A549 (cell line): ENCODE results near the gene JPH2. TPM values are rescaled to one million over a fixed set of nuclear protein-coding genes. Genes with fewer than 3 reads are reported as not detected.
A peak's percentile ranks its signal among the peaks of the same experiment; 100 is the strongest.

Source experiments
- ATAC-seq, 2 experiments: fragments of 200-7000 bp in 1 of 2; fragments of >200 bp in 1 of 2; cut with Nextera tagmentation in 1 of 2; cut with Tn5 transposase in 1 of 2; 3 replicates each; pipeline versions ENCODE4 v1.8.0 to v1.9.1; 2018 to 2020; ENCODE audit warnings: mild to moderate bottlenecking in 1 of 2, moderate library complexity in 1 of 2
- CTCF ChIA-PET: fragments of 300-600 bp; sonication (Branson Sonifier 250); formaldehyde crosslinking; extraction: SDS; loops from one replicate; lab custom pipeline; 2021; ENCODE audit warnings: antibody characterized with exemption, inconsistent platforms; lab: Yijun Ruan, JAX
- POLR2A ChIA-PET: fragments of 350-600 bp; formaldehyde crosslinking; extraction: SDS; loops from one replicate; lab custom pipeline; 2021; ENCODE audit warnings: antibody characterized with exemption, inconsistent platforms; lab: Yijun Ruan, JAX
- DNase-seq, 2 experiments: peaks; one replicate each; pipeline versions ENCODE4 v3.0.0 to v3.0.0-alpha.2; 2011 to 2016; ENCODE audit warnings: low read depth in 1 of 2, low spot score in 1 of 2
- FAIRE-seq: peaks from 2 replicates; lab custom pipeline; 2011; peaks lifted over from hg19 to GRCh38; lab: Jason Lieb, UNC
- H3K27ac ChIP-seq, 2 experiments: fragments of >200 bp; sonication (Bioruptor Twin); formaldehyde crosslinking; 3 replicates each; pipeline ENCODE4 v1.5.1; 2016 to 2017
- H3K4me1 ChIP-seq: fragments of >200 bp; sonication (Bioruptor Twin); formaldehyde crosslinking; 3 replicates; pipeline ENCODE4 v1.6.1; 2016
- H3K4me2 ChIP-seq: fragments of >200 bp; sonication (Bioruptor Twin); formaldehyde crosslinking; 3 replicates; pipeline ENCODE4 v1.6.1; 2016
- H3K4me3 ChIP-seq: fragments of >200 bp; sonication (Bioruptor Twin); formaldehyde crosslinking; 3 replicates; pipeline ENCODE4 v1.5.1; 2016
- H3K9me3 ChIP-seq: fragments of >200 bp; sonication (Bioruptor Twin); formaldehyde crosslinking; 3 replicates; pipeline ENCODE4 v1.6.1; 2016
- BCL3 ChIP-seq: fragments of >200 bp; sonication (Bioruptor Twin); formaldehyde crosslinking; IDR thresholded peaks from 3 replicates; pipeline ENCODE4 v1.6.1; 2016
- CHD2 ChIP-seq: fragments of 150-350 bp; IDR thresholded peaks from 2 replicates; pipeline ENCODE4 v1.6.1; 2014; ENCODE audit warnings: low read length; ENCODE audit not compliant: partially characterized antibody
- CHD4 ChIP-seq: fragments of 200-600 bp; sonication (generic); IDR thresholded peaks from 2 replicates; pipeline ENCODE4 v1.6.1; 2016; ENCODE audit warnings: antibody characterized with exemption, mild to moderate bottlenecking, borderline replicate concordance
- CTCF ChIP-seq: fragments of >200 bp; sonication (Bioruptor Twin); formaldehyde crosslinking; IDR thresholded peaks from 3 replicates; pipeline ENCODE4 v1.5.1; 2016
- EHMT2 ChIP-seq: fragments of 200-600 bp; sonication (generic); IDR thresholded peaks from 2 replicates; pipeline ENCODE4 v1.6.1; 2016; ENCODE audit warnings: antibody characterized with exemption, low read depth, mild to moderate bottlenecking, moderate library complexity
- ELK1 ChIP-seq: fragments of 150-350 bp; IDR thresholded peaks from 2 replicates; pipeline ENCODE4 v1.6.1; 2014; ENCODE audit warnings: low read depth, mild to moderate bottlenecking, low read length
- FOSL2 ChIP-seq, 2 experiments: fragments of 450-650 bp in 1 of 2; fragments of >200 bp in 1 of 2; sonication (Bioruptor Twin) in 1 of 2; formaldehyde crosslinking; IDR thresholded peaks; 2 replicates each; pipeline versions ENCODE4 v1.5.0 to v1.6.1; 2016 to 2020; ENCODE audit warnings: mild to moderate bottlenecking in 1 of 2, moderate library complexity in 1 of 2
- FOXS1 ChIP-seq: fragments of 250-450 bp; sonication (Bioruptor Pico); IDR thresholded peaks from 2 replicates; pipeline ENCODE4 v1.5.0; 2020; ENCODE audit warnings: mild to moderate bottlenecking, moderate library complexity
- GATA3 ChIP-seq: IDR thresholded peaks from 2 replicates; pipeline ENCODE4 v1.6.1; 2012; ENCODE audit warnings: borderline replicate concordance
- HEYL ChIP-seq: fragments of 250-450 bp; sonication (Bioruptor Pico); IDR thresholded peaks from 2 replicates; pipeline ENCODE4 v1.8.0; 2021; ENCODE audit warnings: mild to moderate bottlenecking, moderate library complexity
- KDM5A ChIP-seq: fragments of 200-600 bp; sonication (generic); IDR thresholded peaks from 2 replicates; pipeline ENCODE4 v1.6.1; 2016; ENCODE audit warnings: antibody characterized with exemption, mild to moderate bottlenecking
- NR3C1 ChIP-seq: fragments of >200 bp; sonication (Bioruptor Twin); formaldehyde crosslinking; IDR thresholded peaks from 3 replicates; pipeline ENCODE4 v1.6.1; 2017
- PBX3 ChIP-seq: IDR thresholded peaks from 2 replicates; pipeline ENCODE4 v1.6.1; 2012
- RAD21 ChIP-seq, 2 experiments: fragments of >200 bp in 1 of 2; sonication (Bioruptor Twin) in 1 of 2; formaldehyde crosslinking in 1 of 2; IDR thresholded peaks in 1 of 2; conservative IDR thresholded peaks in 1 of 2; 2 replicates in 1 of 2; 3 replicates in 1 of 2; pipeline ENCODE4 v1.6.1; 2012 to 2018; ENCODE audit warnings: inconsistent platforms in 1 of 2
- RARB ChIP-seq: fragments of 250-450 bp; sonication (Bioruptor Pico); IDR thresholded peaks from 2 replicates; pipeline ENCODE4 v1.8.0; 2021; ENCODE audit warnings: mild to moderate bottlenecking, moderate library complexity
- SMC3 ChIP-seq: fragments of >200 bp; sonication (Bioruptor Twin); formaldehyde crosslinking; IDR thresholded peaks from 3 replicates; pipeline ENCODE4 v1.6.1; 2018; ENCODE audit warnings: inconsistent platforms
- SREBF2 ChIP-seq: fragments of 450-650 bp; IDR thresholded peaks from 2 replicates; pipeline ENCODE4 v1.6.1; 2014; ENCODE audit warnings: mild to moderate bottlenecking, moderate library complexity
- USF2 ChIP-seq: fragments of 450-650 bp; IDR thresholded peaks from 2 replicates; pipeline ENCODE4 v1.6.1; 2014; ENCODE audit warnings: antibody characterized with exemption
- ZC3H11A ChIP-seq: fragments of 450-650 bp; IDR thresholded peaks from 2 replicates; pipeline ENCODE4 v1.6.1; 2014; ENCODE audit warnings: antibody characterized with exemption, mild to moderate bottlenecking
- ZFP36 ChIP-seq: fragments of 450-650 bp; IDR thresholded peaks from 2 replicates; pipeline ENCODE4 v1.6.1; 2014; ENCODE audit warnings: borderline replicate concordance; ENCODE audit not compliant: partially characterized antibody
- ZSCAN20 ChIP-seq: fragments of 250-450 bp; sonication (Bioruptor Pico); IDR thresholded peaks from 2 replicates; pipeline ENCODE4 v1.8.0; 2022; ENCODE audit warnings: mild to moderate bottlenecking, moderate library complexity
- WGBS: methylation state at CpG from one replicate; pipeline ENCODE4 v1.1.6; 2017; ENCODE audit errors: missing lambda C conversion rate; 5-methylcytosine and 5-hydroxymethylcytosine counted together
- polyA plus RNA-seq, 4 experiments: library from polyadenylated mRNA; depleted of rRNA in 3 of 4; stranded (reverse); fragments of >200 nt; fragmentation: RNase III in 1 of 4; extraction: RNeasy Plus Mini Kit Qiagen cat#74134 plus additional on column Dnase treatment in 1 of 4; gene quantifications; 2 replicates in 3 of 4; 3 replicates in 1 of 4; pipeline ENCODE4 v1.2.3, GENCODE V29; 2011 to 2017

The JPH2 gene
- polyA plus RNA-seq, 2 of the 4 experiments (the other 2 are of a cell fraction): 0.83 to 3.3 TPM

GRCh38 chr20:44135417-44136204 is 51.4 kb downstream of the JPH2 start:
- FAIRE-seq (no peak), ATAC-seq (peak in 1 of 2 experiments; percentile 49; a peak in 3 of 6 replicates), DNase-seq (no peak)
- H3K4me1 ChIP-seq: no peaks in the 10 kb centered on the region
- H3K27ac ChIP-seq: no peak overlapping the region
- TF ChIP-seq RAD21 (conservative IDR thresholded peaks at IDR 0.05 in 1 of 2, IDR thresholded peaks at IDR 0.05 in 1 of 2) (no peak), FOXS1 (CRISPR knock-in tag) (no peak), FOSL2 (IDR thresholded peaks at IDR 0.05) (no peak), FOSL2 (CRISPR knock-in tag; IDR thresholded peaks at IDR 0.05) (no peak), EHMT2 (no peak), RARB (no peak), PBX3 (no peak)
- WGBS: 65% methylated on average over 8 of the region's 8 CpGs
- CTCF ChIA-PET: interaction anchor here (0.9 to 2.9 kb wide), 4 partner anchors 18 to 385 kb away, joined by 3 to 17 read pairs (median 8); no protein-coding TSS in a partner anchor
- H3K4me3 ChIP-seq: no peak overlapping the region
- POLR2A ChIA-PET: no interaction called here
- H3K9me3 ChIP-seq: no peaks in the 10 kb centered on the region
- H3K4me2 ChIP-seq: no peak overlapping the region

GRCh38 chr20:44135012-44135412 is 52.0 kb downstream of the JPH2 start:
- 39% methylated on average over 3 of the region's 3 CpGs for WGBS
- H3K4me3 ChIP-seq: no peak overlapping the region
- CTCF ChIA-PET: interaction anchor here (0.9 to 2.9 kb wide), 3 partner anchors 18 to 83 kb away, joined by 3 to 17 read pairs (median 11); no protein-coding TSS in a partner anchor

GRCh38 chr20:44133424-44133823 is 53.6 kb downstream of the JPH2 start:
- FAIRE-seq (no peak), ATAC-seq (no peak), DNase-seq (no peak)
- H3K9me3 ChIP-seq: no peaks in the 10 kb centered on the region
- CTCF ChIA-PET: interaction anchor here (6.6 kb wide), 1 partner anchor 18 kb away, joined by 65 read pairs; no protein-coding TSS in a partner anchor
- no peak overlapping the region for H3K27ac ChIP-seq
- H3K4me1 ChIP-seq: no peaks in the 10 kb centered on the region
- H3K4me3 ChIP-seq: no peak overlapping the region
- TF ChIP-seq KDM5A (no peak), GATA3 (no peak), HEYL (CRISPR knock-in tag) (no peak), RAD21 (conservative IDR thresholded peaks at IDR 0.05 in 1 of 2, IDR thresholded peaks at IDR 0.05 in 1 of 2) (no peak), ELK1 (no peak), NR3C1 (no peak), SMC3 (no peak), CHD2 (no peak), CTCF (no peak), ZC3H11A (no peak), CHD4 (no peak), ZFP36 (no peak), ZSCAN20 (no peak), EHMT2 (no peak), USF2 (no peak), FOXS1 (CRISPR knock-in tag) (no peak), BCL3 (no peak)
- TF ChIP-seq, all 56 proteins: peak for 0
- no peak overlapping the region for H3K4me2 ChIP-seq
- POLR2A ChIA-PET: no interaction called here
- WGBS: 79% methylated on average over 4 of the region's 4 CpGs

More at GRCh38 chr20:44135012-44135412, 52.0 kb downstream of the JPH2 start:
- Histone ChIP-seq H3K4me1 (no peaks in the 10 kb centered on the region), H3K27ac (no peak overlapping the region), H3K9me3 (no peaks in the 10 kb centered on the region), H3K4me2 (no peak overlapping the region)
- ATAC-seq: no peak
- TF ChIP-seq ELK1 (no peak), SREBF2 (no peak)
- POLR2A ChIA-PET: no interaction called here
- no peak for FAIRE-seq
- no peak for DNase-seq
